GM12891 (cell line): ENCODE results near the gene RPA1.

ENCODE experiments used
- DNase-seq: peaks from one replicate; pipeline ENCODE4 v3.0.0; 2011; ENCODE audit warnings: low spot score; ENCODE audit not compliant: insufficient read length
- FAIRE-seq: peaks from 2 replicates; lab custom pipeline; 2011; peaks lifted over from hg19 to GRCh38; lab: Jason Lieb, UNC
- PAX5 ChIP-seq: IDR thresholded peaks from 2 replicates; pipeline ENCODE4 v1.6.1; 2011; ENCODE audit warnings: low read length, moderate library complexity, mild to moderate bottlenecking; ENCODE audit not compliant: insufficient read depth, severe bottlenecking
- POLR2A ChIP-seq: IDR thresholded peaks from 2 replicates; pipeline ENCODE4 v1.6.1; 2011; ENCODE audit warnings: low read depth, low read length, control low read depth
- POLR2AphosphoS5 ChIP-seq: IDR thresholded peaks from 2 replicates; pipeline ENCODE4 v1.6.1; 2011; ENCODE audit warnings: low read depth, low read length, control low read depth
- POU2F2 ChIP-seq: IDR thresholded peaks from 2 replicates; pipeline ENCODE4 v1.6.1; 2011; ENCODE audit warnings: low read depth, mild to moderate bottlenecking, control low read depth, low read length, moderate library complexity
- SPI1 ChIP-seq: IDR thresholded peaks from 2 replicates; pipeline ENCODE4 v1.6.1; 2011; ENCODE audit warnings: low read depth, low read length, control low read depth
- TAF1 ChIP-seq: IDR thresholded peaks from 2 replicates; pipeline ENCODE4 v1.6.1; 2011; ENCODE audit warnings: low read depth, low read length, control low read depth

RPA1 gene

GRCh38 chr17:1906662-1907101 lies 76.9 kb downstream of the RPA1 start:
- TF ChIP-seq POU2F2 (no peak), POLR2AphosphoS5 (no peak), SPI1 (no peak), PAX5 (no peak), POLR2A (no peak), TAF1 (no peak)
- no peak for FAIRE-seq
- no peak for DNase-seq

- DNase-seq = no peak
- TF ChIP-seq POLR2AphosphoS5 (no peak), POU2F2 (no peak), SPI1 (no peak), TAF1 (no peak), POLR2A (no peak), PAX5 (no peak)
- FAIRE-seq = no peak
Observed at GRCh38 chr17:1907216-1907631, 77.4 kb downstream of the RPA1 start.

- TF ChIP-seq SPI1 = no peak
- TF ChIP-seq PAX5 = no peak
- no peak for TF ChIP-seq TAF1
- TF ChIP-seq POLR2AphosphoS5 = no peak
- no peak for TF ChIP-seq POU2F2
- no peak for DNase-seq
- FAIRE-seq = no peak
Observed at GRCh38 chr17:1907909-1908698, 78.3 kb downstream of the RPA1 start.

- peak; percentile 33 for FAIRE-seq
- no peak for DNase-seq
- no peak for TF ChIP-seq PAX5
- TF ChIP-seq POLR2A = no peak
- no peak for TF ChIP-seq POLR2AphosphoS5
- no peak for TF ChIP-seq SPI1
- no peak for TF ChIP-seq POU2F2
- no peak for TF ChIP-seq TAF1
Observed at GRCh38 chr17:1908699-1909309, 79.0 kb downstream of the RPA1 start.

- DNase-seq (no peak), FAIRE-seq (no peak)
- TF ChIP-seq POLR2AphosphoS5 = no peak
- no peak for TF ChIP-seq POLR2A
Observed at GRCh38 chr17:1909985-1910384, 80.2 kb downstream of the RPA1 start.

GRCh38 chr17:1912146-1912545 lies 82.3 kb downstream of the RPA1 start:
- no peak for TF ChIP-seq POLR2A
- no peak for TF ChIP-seq TAF1
- TF ChIP-seq PAX5 = no peak
- TF ChIP-seq POU2F2 = no peak
- TF ChIP-seq SPI1 = no peak
- no peak for TF ChIP-seq POLR2AphosphoS5
- FAIRE-seq = no peak
- DNase-seq = no peak

- TF ChIP-seq TAF1 (no peak), POU2F2 (no peak), POLR2AphosphoS5 (no peak), POLR2A (no peak), PAX5 (no peak), SPI1 (no peak)
- FAIRE-seq (no peak), DNase-seq (no peak)
Observed at GRCh38 chr17:1913702-1914101, 83.9 kb downstream of the RPA1 start.

GRCh38 chr17:1914661-1915083 lies 84.9 kb downstream of the RPA1 start:
- FAIRE-seq (no peak), DNase-seq (no peak)
- TF ChIP-seq POLR2A = no peak

GRCh38 chr17:1915889-1916288 lies 86.1 kb downstream of the RPA1 start:
- no peak for FAIRE-seq
- TF ChIP-seq POU2F2 (no peak), SPI1 (peak; percentile 76), POLR2A (no peak), TAF1 (no peak), POLR2AphosphoS5 (no peak)
- DNase-seq = no peak

- DNase-seq (no peak), FAIRE-seq (no peak)
- TF ChIP-seq POU2F2 (no peak), SPI1 (no peak), TAF1 (no peak), PAX5 (no peak), POLR2A (no peak), POLR2AphosphoS5 (no peak)
Observed at GRCh38 chr17:1916316-1916715, 86.5 kb downstream of the RPA1 start.

GRCh38 chr17:1916963-1917715 lies 87.3 kb downstream of the RPA1 start:
- DNase-seq (no peak), FAIRE-seq (no peak)
- TF ChIP-seq POLR2AphosphoS5 = no peak
